Hepatic stellate cell (primary cell): ENCODE measurements around the gene ARL10.
A peak's percentile ranks its signal among the peaks of the same experiment; 100 is the strongest.

ENCODE experiments used
- DNase-seq: peaks from one replicate; pipeline ENCODE4 v3.0.0; 2011; ENCODE audit warnings: low spot score

The ARL10 gene

GRCh38 chr5:176365351-176366231 lies at the start of gene ARL10:
TSS of gene ARL10 (plus strand) at chr5:176365487. CDS start at chr5:176365564, 77 bp downstream.
- DNase-seq, result peak; percentile 76

GRCh38 chr5:176317534-176318374 lies 47.5 kb upstream of the ARL10 start:
- DNase-seq, result no peak

GRCh38 chr5:176319827-176320554 lies 45.3 kb upstream of the ARL10 start:
- no peak for DNase-seq

- DNase-seq, result no peak
Measured at GRCh38 chr5:176320577-176320976, 44.7 kb upstream of the ARL10 start.

GRCh38 chr5:176334031-176334770 lies 31.1 kb upstream of the ARL10 start:
- DNase-seq, result no peak

- no peak for DNase-seq
Measured at GRCh38 chr5:176337913-176338312, 27.4 kb upstream of the ARL10 start.

- DNase-seq, result no peak
Measured at GRCh38 chr5:176339304-176339703, 26.0 kb upstream of the ARL10 start.

- no peak for DNase-seq
Measured at GRCh38 chr5:176341325-176342157, 23.7 kb upstream of the ARL10 start.

GRCh38 chr5:176342158-176342483 lies 23.2 kb upstream of the ARL10 start:
- DNase-seq, result no peak

GRCh38 chr5:176342766-176343458 lies 22.4 kb upstream of the ARL10 start:
- DNase-seq, result no peak

GRCh38 chr5:176350416-176350815 lies 14.9 kb upstream of the ARL10 start:
- no peak for DNase-seq

GRCh38 chr5:176352116-176352878 lies 13.0 kb upstream of the ARL10 start:
- no peak for DNase-seq

GRCh38 chr5:176353533-176353932 lies 11.8 kb upstream of the ARL10 start:
- DNase-seq, result no peak

GRCh38 chr5:176355400-176356178 lies 9.7 kb upstream of the ARL10 start:
- no peak for DNase-seq

- DNase-seq, result no peak
Measured at GRCh38 chr5:176356179-176356566, 9.1 kb upstream of the ARL10 start.

GRCh38 chr5:176359658-176360057 lies 5.6 kb upstream of the ARL10 start:
- DNase-seq, result no peak

- peak; percentile 16 for DNase-seq
Measured at GRCh38 chr5:176360894-176361436, 4.3 kb upstream of the ARL10 start.
